ENCODE measurements around the gene CORO2B.

GRCh38 chr15:68570974-68571373 is 7.8 kb upstream of the CORO2B start:
- TF ChIP-seq CTCF (IDR thresholded peaks at IDR 0.05), result no peak
- TF ChIP-seq POLR2A (IDR thresholded peaks at IDR 0.05), result no peak
